NCI-H1694 treated with DMSO at 0.1 percent for 48 hours (cell line): Measurements from ENCODE around the gene MYEF2.

Experiments used
- DNase-seq: peaks from one replicate; lab custom pipeline; 2025; lab: John Stamatoyannopoulos, UW

MYEF2 gene

GRCh38 chr15:48086576-48086975 lies 91.5 kb downstream of the MYEF2 start:
- DNase-seq: peak; percentile 14

DNA sequence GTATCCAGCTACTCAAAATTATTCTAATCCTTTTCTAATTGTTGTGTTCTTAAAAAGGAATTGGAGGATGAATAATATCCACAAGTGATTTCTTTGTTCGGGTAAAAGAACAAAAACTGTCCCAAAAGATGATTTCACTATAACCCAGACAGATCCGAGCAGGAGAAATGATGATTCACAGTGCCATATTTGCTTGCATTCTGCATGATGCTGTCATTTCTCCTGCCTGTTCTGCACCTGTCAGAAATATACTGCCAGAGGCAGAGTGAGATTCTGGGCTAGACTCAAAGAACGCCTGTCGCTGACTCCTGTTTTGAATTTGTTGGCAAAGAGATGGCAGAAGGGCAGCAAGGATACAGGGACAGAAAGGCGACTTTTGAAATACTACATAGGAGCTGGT lies 92.0 kb downstream of the MYEF2 start:
- peak; percentile 53 for DNase-seq

DNA sequence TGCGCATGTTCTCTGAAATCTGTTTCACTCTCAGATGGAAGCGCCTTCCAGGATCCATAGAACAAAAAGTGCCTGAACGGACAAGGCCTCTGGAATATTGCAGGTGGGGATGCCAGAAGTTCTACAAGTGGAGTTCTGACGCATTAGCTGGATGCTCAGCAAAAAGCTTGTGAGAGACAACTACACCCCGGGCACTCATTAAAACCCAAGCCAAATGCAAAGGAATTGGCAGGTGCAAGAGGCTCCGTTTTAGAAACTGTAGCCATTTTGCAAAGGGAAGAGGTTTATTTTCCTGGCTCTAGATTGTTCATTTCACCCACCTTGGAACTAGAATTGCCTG lies 92.5 kb downstream of the MYEF2 start:
- DNase-seq: no peak

- peak; percentile 95 for DNase-seq
Observed at GRCh38 chr15:48084759-48085590, 93.1 kb downstream of the MYEF2 start.
